Hypothalamus (tissue), 51 donors: ENCODE results near the gene RNASE7.
A peak's percentile ranks its signal among the peaks of the same experiment; 100 is the strongest.

Source experiments
- DNase-seq, 51 donors: peaks; one replicate each; lab custom pipeline; 2025; lab: John Stamatoyannopoulos, UW

Gene RNASE7

GRCh38 chr14:21061347-21061668 lies 19.1 kb downstream of the RNASE7 start:
- DNase-seq: no peak

DNA sequence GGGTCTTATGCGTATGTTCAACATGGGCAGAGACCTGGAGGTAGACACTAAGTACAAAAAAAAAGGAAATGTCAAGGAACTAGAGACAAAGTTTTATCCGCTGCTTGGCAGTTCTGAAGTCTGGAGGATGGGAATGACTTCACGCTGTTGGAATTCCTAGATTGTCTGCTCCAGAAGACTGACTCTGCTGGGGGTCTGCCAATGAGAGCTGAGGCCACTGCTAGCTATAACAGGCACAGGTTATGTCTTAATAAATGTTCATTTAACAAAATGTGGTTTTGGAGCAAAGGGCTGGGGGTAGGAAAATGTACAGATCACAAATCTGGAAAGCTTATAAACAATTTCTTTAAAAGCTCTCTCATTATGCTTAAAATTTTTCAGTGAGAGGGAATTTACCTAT lies 21.3 kb downstream of the RNASE7 start:
- no peak for DNase-seq

- no peak for DNase-seq
Measured at GRCh38 chr14:21066882-21067502, 24.8 kb downstream of the RNASE7 start.

DNA sequence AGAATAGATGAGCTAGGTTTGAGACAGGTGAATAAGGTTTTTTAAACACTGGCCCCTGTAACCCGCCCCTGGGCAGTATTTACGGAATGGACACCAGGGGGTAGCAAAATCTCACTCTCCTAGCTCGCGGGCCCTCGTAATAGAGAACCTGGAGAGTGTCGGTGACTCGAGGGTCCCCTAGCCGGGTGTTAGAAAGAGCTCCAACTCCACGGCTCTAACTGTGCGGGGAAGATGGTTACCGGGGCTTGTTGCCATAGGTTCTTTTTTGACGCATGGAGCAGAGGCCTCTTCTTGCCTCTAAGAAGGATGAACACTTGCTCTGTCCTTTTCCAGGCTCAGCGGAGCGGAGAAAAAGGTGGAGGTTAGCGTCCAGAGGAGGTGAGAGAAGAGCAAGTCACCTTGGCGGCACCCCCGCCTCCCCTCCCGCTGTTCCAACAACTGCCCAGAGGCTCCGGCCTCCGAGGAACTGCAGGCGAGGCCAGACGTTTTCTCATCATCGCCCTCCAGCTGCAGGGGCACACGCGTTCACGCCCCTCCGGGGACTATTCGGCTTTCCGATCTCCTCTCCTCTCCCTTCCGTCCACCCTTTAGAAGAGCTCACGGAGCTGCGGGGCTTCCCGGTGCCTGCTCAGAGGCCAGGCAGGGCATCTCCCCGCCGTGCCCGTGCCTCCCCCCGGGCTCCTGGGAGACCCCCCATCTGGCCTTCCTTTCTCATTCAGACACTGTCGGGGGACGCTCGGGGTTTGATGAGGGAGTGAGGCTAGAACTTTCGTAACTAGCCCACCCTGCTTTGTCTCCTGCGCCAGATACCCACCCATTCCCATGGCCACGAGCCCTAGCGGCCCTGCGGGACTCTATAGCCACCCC lies 26.6 kb downstream of the RNASE7 start:
- peak in 42 of 51 donors; percentile 3 to 67 (median 46) for DNase-seq

DNA sequence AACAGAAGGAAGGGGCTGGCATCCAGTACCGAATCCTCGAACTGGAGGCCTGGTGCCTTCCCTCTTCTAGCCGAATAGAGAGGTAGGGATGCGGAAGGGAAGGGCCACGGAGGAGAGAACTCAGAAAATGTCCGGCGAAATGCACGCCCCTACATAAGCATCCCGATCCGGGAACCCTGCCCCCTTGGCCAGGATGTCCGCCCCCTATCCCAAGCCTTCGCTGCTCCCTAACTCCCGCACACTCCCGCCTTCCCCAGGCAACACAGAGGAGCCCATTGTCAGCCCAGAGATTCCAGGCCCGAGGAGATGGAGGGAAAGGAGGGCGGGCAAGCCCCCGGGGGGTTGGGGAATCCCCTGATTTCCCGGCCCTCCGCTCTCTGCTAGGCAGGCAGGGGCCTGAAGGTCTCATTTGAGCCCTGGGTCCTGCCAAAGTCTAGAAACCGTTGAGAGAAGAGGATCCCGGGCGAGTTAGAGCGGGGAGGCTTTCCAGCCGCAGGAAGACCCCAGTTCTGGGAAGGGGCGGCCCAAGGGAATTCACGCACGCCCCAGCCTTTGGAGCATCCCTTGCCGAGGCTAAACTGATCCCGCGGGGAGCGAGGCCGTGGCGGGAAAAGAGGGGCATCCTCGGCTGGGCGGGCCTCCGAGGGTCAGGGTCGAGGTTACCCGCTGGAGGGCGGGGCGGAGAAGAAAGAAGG lies 27.4 kb downstream of the RNASE7 start:
- DNase-seq: peak in 48 of 51 donors; percentile 21 to 90 (median 60)

GRCh38 chr14:21070083-21070609 lies 28.0 kb downstream of the RNASE7 start, which contains the start of gene ARHGEF40:
TSS of gene ARHGEF40 (plus strand) at chr14:21070304. CDS start at chr14:21070397, 93 bp downstream.
- DNase-seq: peak in 47 of 51 donors; percentile 13 to 85 (median 69)

DNA sequence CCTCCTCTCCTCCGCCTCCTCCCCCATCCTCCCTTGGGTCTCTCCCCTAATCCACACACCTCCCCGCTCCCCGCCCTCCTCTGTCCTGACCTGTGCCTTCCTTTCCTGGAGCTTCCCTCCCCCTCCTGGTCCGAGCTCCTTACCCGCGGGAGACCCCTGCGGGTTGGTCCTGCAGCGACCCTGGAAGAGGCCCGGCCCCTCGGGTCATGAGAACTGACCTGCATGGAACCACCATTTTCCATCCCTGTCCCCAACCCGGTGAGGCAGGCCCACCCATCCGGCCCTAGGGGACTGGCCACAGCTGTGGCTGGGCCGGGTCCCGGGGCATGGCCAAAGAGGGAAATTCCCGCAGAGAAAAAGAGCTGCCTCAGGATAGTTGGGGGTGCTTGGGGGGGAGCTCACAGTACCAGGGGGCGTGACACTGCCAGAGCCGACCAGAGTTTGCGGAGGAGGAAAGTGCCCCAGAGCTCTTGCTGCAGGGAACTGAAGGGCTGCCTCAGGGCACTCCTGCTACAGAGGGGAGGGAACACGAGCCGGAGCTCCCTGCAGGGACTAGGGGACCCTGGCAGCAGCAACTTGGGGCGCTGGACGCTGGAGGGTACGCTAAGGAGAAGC lies 28.6 kb downstream of the RNASE7 start:
- peak in 35 of 51 donors; percentile 35 to 78 (median 62) for DNase-seq

- DNase-seq: peak in 50 of 51 donors; percentile 28 to 88 (median 70)
Measured at GRCh38 chr14:21071225-21072030, 29.3 kb downstream of the RNASE7 start.

GRCh38 chr14:21072031-21072473 lies 29.9 kb downstream of the RNASE7 start:
- peak in 6 of 51 donors; percentile 5 to 33 (median 20) for DNase-seq

DNA sequence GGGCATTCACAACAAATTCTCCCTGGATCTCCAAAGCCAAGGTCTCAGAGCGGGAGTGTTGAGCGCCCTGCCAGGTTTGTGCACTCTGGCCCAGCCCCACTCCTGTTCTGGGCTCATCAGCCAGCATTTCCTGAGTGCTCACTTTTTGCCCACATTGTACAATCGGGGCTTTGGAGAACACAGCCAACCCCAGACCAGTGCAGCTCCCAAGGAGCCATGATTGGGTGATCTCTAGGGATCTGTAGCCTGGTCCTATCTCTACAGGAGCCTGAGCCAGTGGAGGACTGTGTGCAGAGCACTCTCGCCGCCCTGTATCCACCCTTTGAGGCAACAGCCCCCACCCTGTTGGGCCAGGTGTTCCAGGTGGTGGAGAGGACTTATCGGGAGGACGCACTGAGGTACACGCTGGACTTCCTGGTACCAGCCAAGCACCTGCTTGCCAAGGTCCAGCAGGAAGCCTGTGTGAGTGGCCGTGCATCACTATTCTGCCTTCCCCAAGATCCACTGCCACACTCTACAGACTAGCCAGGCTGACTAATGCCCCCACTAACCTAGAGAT lies 30.7 kb downstream of the RNASE7 start:
- no peak for DNase-seq

- DNase-seq: no peak
Measured at GRCh38 chr14:21073921-21074320, 31.8 kb downstream of the RNASE7 start.

DNA sequence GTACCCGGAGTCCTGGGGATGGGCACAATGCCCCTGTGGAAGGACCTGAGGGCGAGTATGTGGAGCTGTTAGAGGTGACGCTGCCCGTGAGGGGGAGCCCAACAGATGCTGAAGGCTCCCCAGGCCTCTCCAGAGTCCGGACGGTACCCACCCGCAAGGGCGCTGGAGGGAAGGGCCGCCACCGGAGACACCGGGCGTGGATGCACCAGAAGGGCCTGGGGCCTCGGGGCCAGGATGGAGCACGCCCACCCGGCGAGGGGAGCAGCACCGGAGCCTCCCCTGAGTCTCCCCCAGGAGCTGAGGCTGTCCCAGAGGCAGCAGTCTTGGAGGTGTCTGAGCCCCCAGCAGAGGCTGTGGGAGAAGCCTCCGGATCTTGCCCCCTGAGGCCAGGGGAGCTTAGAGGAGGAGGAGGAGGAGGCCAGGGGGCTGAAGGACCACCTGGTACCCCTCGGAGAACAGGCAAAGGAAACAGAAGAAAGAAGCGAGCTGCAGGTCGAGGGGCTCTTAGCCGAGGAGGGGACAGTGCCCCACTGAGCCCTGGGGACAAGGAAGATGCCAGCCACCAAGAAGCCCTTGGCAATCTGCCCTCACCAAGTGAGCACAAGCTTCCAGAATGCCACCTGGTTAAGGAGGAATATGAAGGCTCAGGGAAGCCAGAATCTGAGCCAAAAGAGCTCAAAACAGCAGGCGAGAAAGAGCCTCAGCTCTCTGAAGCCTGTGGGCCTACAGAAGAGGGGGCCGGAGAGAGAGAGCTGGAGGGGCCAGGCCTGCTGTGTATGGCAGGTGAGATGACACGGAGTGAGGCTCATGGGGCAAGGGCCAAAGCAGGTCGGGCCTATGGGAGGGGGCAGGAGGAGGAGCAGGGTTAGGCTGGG lies 32.5 kb downstream of the RNASE7 start:
- no peak for DNase-seq

DNA sequence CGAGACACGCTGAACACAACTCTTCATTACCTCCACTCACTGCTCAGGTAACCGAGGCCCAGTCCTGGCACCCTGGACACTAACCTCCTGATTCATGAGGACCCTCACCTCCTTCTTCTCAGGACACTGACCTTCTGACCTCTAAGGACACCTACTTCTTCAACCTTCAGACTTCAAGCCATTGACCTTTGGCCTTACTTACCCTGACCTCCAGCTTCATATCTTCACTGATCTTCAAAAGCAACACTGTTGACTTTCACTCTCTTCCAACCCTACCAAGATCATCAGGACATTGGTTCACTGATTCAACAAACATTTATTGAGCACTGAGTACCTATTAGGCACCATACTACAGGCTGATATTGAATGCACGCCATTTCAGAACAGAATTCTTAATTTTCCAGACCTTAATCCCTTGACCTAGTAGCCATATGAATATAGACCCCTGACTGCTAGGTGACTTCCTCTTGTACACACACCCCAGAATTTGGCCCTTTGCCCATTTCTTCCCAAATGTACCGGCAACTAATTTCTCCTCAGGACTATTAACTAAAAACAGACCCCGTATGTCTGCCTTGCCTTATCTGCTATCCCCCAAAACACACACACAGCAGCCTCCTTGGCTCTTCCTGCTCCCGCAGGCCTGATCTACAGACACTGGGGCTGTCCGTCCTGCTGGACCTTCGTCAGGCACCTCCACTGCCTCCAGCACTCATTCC lies 33.7 kb downstream of the RNASE7 start:
- no peak for DNase-seq

- no peak for DNase-seq
Measured at GRCh38 chr14:21077672-21078071, 35.5 kb downstream of the RNASE7 start.

GRCh38 chr14:21078287-21078686 lies 36.1 kb downstream of the RNASE7 start:
- DNase-seq: peak in 1 of 51 donors; percentile 53

DNA sequence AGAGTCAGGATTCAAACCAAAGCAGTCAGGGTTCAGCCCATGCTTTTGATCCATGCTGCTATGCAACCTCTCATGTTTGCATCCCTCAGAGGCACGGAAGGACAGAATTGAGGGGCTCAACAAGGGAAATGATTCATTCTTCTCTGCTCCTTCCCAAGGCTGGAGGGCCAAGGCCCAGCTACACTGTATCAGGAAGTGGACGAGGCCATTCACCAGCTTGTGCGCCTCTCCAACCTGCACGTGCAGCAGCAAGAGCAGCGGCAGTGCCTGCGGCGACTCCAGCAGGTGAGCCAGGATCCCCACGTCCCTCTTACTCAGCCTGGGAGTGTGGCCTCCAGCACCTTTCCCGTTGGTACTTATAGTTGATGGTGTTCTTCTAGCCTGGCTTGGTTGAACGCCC lies 36.6 kb downstream of the RNASE7 start:
- no peak for DNase-seq

GRCh38 chr14:21081521-21082142 lies 39.5 kb downstream of the RNASE7 start:
- DNase-seq: no peak
